Stomach (tissue), 4 donors: ENCODE results near the gene CYP26B1.

ENCODE experiments used
- POLR2A ChIP-seq, 4 donors: fragments of 450-650 bp; IDR thresholded peaks; one replicate each; pipeline ENCODE4 v1.6.1; 2016; ENCODE audit warnings: antibody characterized with exemption in 4 of 4, control low read depth in 2 of 4, mild to moderate bottlenecking in 1 of 4, moderate library complexity in 1 of 4
- POLR2AphosphoS5 ChIP-seq, 3 donors: sonication (generic); formaldehyde crosslinking; IDR thresholded peaks; one replicate each; pipeline ENCODE4 v1.6.1; 2016; ENCODE audit warnings: antibody characterized with exemption in 3 of 3
- TF ChIP-seq, protein P1 (sequence below), 7 experiments: fragments of 450-650 bp in 4 of 7; fragments of 200-600 bp in 3 of 7; sonication (generic) in 3 of 7; IDR thresholded peaks; one replicate each; pipeline ENCODE4 v1.5.1; 2016 to 2019; ENCODE audit warnings: antibody characterized with exemption in 7 of 7, control low read depth in 2 of 7, mild to moderate bottlenecking in 1 of 7

DNA sequence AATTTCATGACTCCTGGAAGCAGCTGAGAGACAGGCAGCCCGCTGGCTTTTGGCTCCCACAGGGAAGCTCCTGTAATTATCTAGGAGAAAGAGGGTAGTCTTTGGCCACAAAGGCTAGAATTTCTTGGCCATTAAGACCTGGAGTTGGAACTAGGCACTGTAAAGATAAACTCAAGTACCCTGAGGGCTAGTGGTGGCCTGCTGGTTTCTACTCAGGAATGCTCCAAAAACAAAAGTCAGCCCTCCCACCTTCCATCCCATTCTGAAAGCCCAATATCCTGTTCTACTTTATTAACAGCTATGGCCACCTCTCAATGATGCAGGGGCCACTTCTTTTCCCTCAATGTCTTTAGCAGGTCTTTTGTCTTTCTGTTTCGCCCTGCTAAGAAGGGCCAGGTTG is 34.0 kb upstream of the CYP26B1 start:
- TF ChIP-seq, protein P1, sequence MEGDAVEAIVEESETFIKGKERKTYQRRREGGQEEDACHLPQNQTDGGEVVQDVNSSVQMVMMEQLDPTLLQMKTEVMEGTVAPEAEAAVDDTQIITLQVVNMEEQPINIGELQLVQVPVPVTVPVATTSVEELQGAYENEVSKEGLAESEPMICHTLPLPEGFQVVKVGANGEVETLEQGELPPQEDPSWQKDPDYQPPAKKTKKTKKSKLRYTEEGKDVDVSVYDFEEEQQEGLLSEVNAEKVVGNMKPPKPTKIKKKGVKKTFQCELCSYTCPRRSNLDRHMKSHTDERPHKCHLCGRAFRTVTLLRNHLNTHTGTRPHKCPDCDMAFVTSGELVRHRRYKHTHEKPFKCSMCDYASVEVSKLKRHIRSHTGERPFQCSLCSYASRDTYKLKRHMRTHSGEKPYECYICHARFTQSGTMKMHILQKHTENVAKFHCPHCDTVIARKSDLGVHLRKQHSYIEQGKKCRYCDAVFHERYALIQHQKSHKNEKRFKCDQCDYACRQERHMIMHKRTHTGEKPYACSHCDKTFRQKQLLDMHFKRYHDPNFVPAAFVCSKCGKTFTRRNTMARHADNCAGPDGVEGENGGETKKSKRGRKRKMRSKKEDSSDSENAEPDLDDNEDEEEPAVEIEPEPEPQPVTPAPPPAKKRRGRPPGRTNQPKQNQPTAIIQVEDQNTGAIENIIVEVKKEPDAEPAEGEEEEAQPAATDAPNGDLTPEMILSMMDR (IDR thresholded peaks at IDR 0.05): no peak
- no peak for TF ChIP-seq POLR2A (IDR thresholded peaks at IDR 0.05)
- no peak for TF ChIP-seq POLR2AphosphoS5 (IDR thresholded peaks at IDR 0.05)
